GM23338 (cell line): ENCODE measurements around the gene LAMB3. TPM values are rescaled to one million over a fixed set of nuclear protein-coding genes. Genes with fewer than 3 reads are reported as not detected.

Experiments used
- ATAC-seq: fragments of 200-7000 bp; cut with Tn5 transposase; 3 replicates; pipeline ENCODE4 v1.9.1; 2020
- DNase-seq: peaks from one replicate; pipeline ENCODE4 v3.0.0-alpha.2; 2015; ENCODE audit warnings: low spot score
- H2AFZ ChIP-seq: fragments of 200-600 bp; sonication (generic); 2 replicates; pipeline ENCODE4 v1.8.0; 2016; ENCODE audit warnings: antibody characterized with exemption, mild to moderate bottlenecking, moderate library complexity
- H3F3A ChIP-seq: fragments of 200-600 bp; sonication (generic); replicated peaks from 2 replicates; pipeline ENCODE4 v1.8.0; 2017; ENCODE audit warnings: antibody characterized with exemption, mixed run types, low read depth
- H3K27ac ChIP-seq: fragments of 200-600 bp; sonication (generic); 2 replicates; pipeline ENCODE4 v1.6.1; 2016; ENCODE audit warnings: low read depth
- H3K27me3 ChIP-seq: fragments of 200-600 bp; sonication (generic); 2 replicates; pipeline ENCODE4 v1.8.0; 2016; ENCODE audit warnings: mild to moderate bottlenecking, mixed run types, moderate library complexity; ENCODE audit not compliant: insufficient read depth
- H3K36me3 ChIP-seq: fragments of 200-600 bp; sonication (generic); 2 replicates; pipeline ENCODE4 v1.8.0; 2016; ENCODE audit warnings: mild to moderate bottlenecking; ENCODE audit not compliant: insufficient read depth
- H3K4me1 ChIP-seq: fragments of 200-600 bp; sonication (generic); 2 replicates; pipeline ENCODE4 v1.8.0; 2016; ENCODE audit warnings: mild to moderate bottlenecking, moderate library complexity; ENCODE audit not compliant: insufficient read depth
- H3K4me2 ChIP-seq: fragments of 200-600 bp; sonication (generic); 2 replicates; pipeline ENCODE4 v1.7.1; 2017; ENCODE audit warnings: mixed run types
- H3K4me3 ChIP-seq: fragments of 200-600 bp; sonication (generic); 2 replicates; pipeline ENCODE4 v1.6.1; 2016; ENCODE audit warnings: mixed run types
- H3K79me2 ChIP-seq: fragments of 200-600 bp; sonication (generic); replicated peaks from 2 replicates; pipeline ENCODE4 v1.8.0; 2017; ENCODE audit warnings: mild to moderate bottlenecking; ENCODE audit not compliant: insufficient read depth
- H3K9me2 ChIP-seq: fragments of 200-600 bp; sonication (generic); 2 replicates; pipeline ENCODE4 v1.8.0; 2017; ENCODE audit not compliant: insufficient read depth
- H4K20me1 ChIP-seq: fragments of 200-600 bp; sonication (generic); replicated peaks from 2 replicates; pipeline ENCODE4 v1.8.0; 2017; ENCODE audit warnings: mild to moderate bottlenecking; ENCODE audit not compliant: insufficient read depth
- H3K27ac Mint-ChIP-seq: 2 replicates; pipeline ENCODE4 v1.8.0; 2020; ENCODE audit warnings: inconsistent platforms, mild to moderate bottlenecking, moderate library complexity, mixed read lengths
- H3K27me3 Mint-ChIP-seq: 3 replicates; pipeline ENCODE4 v1.8.0; 2022; ENCODE audit warnings: low read depth, mild to moderate bottlenecking, moderate library complexity, mixed read lengths, inconsistent platforms; ENCODE audit not compliant: insufficient read depth, poor library complexity
- H3K36me3 Mint-ChIP-seq: 3 replicates; pipeline ENCODE4 v1.8.0; 2021; ENCODE audit warnings: low read depth, mild to moderate bottlenecking, inconsistent platforms, moderate library complexity, mixed read lengths
- H3K4me1 Mint-ChIP-seq: 3 replicates; pipeline ENCODE4 v1.8.0; 2020; ENCODE audit warnings: mild to moderate bottlenecking, inconsistent platforms, mixed read lengths
- H3K4me3 Mint-ChIP-seq: 3 replicates; pipeline ENCODE4 v1.8.0; 2021; ENCODE audit warnings: moderate library complexity, mild to moderate bottlenecking, inconsistent platforms, mixed read lengths
- H3K9me3 Mint-ChIP-seq: 3 replicates; pipeline ENCODE4 v1.8.0; 2020; ENCODE audit warnings: moderate library complexity, mild to moderate bottlenecking, inconsistent platforms, mixed read lengths
- CREB1 ChIP-seq: fragments of 250-450 bp; sonication (Bioruptor Pico); IDR thresholded peaks from 2 replicates; pipeline ENCODE4 v1.5.0; 2020; ENCODE audit warnings: low read depth, mild to moderate bottlenecking, moderate library complexity
- CTCF ChIP-seq, 2 experiments: fragments of 200-600 bp in 1 of 2; sonication (generic) in 1 of 2; conservative IDR thresholded peaks; 2 replicates each; pipeline versions ENCODE4 v1.5.1 to v1.6.1; 2016 to 2017; ENCODE audit warnings: antibody characterized with exemption in 2 of 2, low read depth in 2 of 2, mild to moderate bottlenecking in 2 of 2, moderate library complexity in 1 of 2
- ETS1 ChIP-seq: IDR thresholded peaks from 2 replicates; pipeline ENCODE4 v1.6.1; 2016; ENCODE audit warnings: antibody characterized with exemption
- EZH2 ChIP-seq: fragments of 200-600 bp; sonication (generic); IDR thresholded peaks from one replicate; pipeline ENCODE4 v1.8.0; 2017; ENCODE audit warnings: antibody characterized with exemption, mild to moderate bottlenecking, low read depth; ENCODE audit not compliant: unreplicated experiment
- EZH2phosphoT487 ChIP-seq: fragments of 200-600 bp; sonication (generic); IDR thresholded peaks from one replicate; pipeline ENCODE4 v1.8.1; 2018; ENCODE audit warnings: antibody characterized with exemption; ENCODE audit not compliant: unreplicated experiment
- JUNB ChIP-seq: IDR thresholded peaks from one replicate; pipeline ENCODE4 v1.6.1; 2016; ENCODE audit warnings: antibody characterized with exemption; ENCODE audit not compliant: unreplicated experiment
- NANOG ChIP-seq: IDR thresholded peaks from 2 replicates; pipeline ENCODE4 v1.6.1; 2016; ENCODE audit warnings: antibody characterized with exemption, borderline replicate concordance
- POLR2AphosphoS5 ChIP-seq: IDR thresholded peaks from 2 replicates; pipeline ENCODE4 v1.6.1; 2016; ENCODE audit warnings: antibody characterized with exemption, low read depth
- REST ChIP-seq: IDR thresholded peaks from one replicate; pipeline ENCODE4 v1.6.1; 2018; ENCODE audit warnings: antibody characterized with exemption; ENCODE audit not compliant: unreplicated experiment
- STAT1 ChIP-seq: IDR thresholded peaks from one replicate; pipeline ENCODE4 v1.6.1; 2016; ENCODE audit warnings: antibody characterized with exemption; ENCODE audit not compliant: unreplicated experiment
- ZNF114 ChIP-seq: fragments of 250-450 bp; sonication (Bioruptor Pico); IDR thresholded peaks from 2 replicates; pipeline ENCODE4 v1.5.0; 2020; ENCODE audit warnings: mild to moderate bottlenecking, moderate library complexity
- ZNF331 ChIP-seq: fragments of 250-450 bp; sonication (Bioruptor Pico); IDR thresholded peaks from 2 replicates; pipeline ENCODE4 v1.5.0; 2020; ENCODE audit warnings: low read depth, mild to moderate bottlenecking, moderate library complexity
- polyA plus RNA-seq: library from polyadenylated mRNA; unstranded; fragments of >200 nt; fragmentation: Nextera tagmentation; extraction: Ambion mirVana; gene quantifications from 2 replicates; pipeline ENCODE4 v1.2.1, GENCODE V29; 2016
- total RNA-seq: library from RNA; depleted of rRNA; stranded (reverse); fragments of >200 nt; shearing (Covaris generic); gene quantifications from 2 replicates; pipeline ENCODE4 v1.2.3, GENCODE V29; 2014
- TF ChIP-seq, protein P1 (sequence below): fragments of 250-450 bp; sonication (Bioruptor Pico); IDR thresholded peaks from 2 replicates; pipeline ENCODE4 v1.5.0; 2020; ENCODE audit warnings: mild to moderate bottlenecking, moderate library complexity

The LAMB3 gene
- total and polyA plus RNA-seq, 2 experiments from 2014 or later: 0.05 to 0.52 TPM

GRCh38 chr1:209657140-209657879 lies 5.1 kb upstream of the LAMB3 start:
- H3K27ac ChIP-seq: no peak overlapping the region
- Mint-ChIP-seq H3K27me3 (peaks cover 8% of the 10 kb centered on the region), H3K36me3 (no peaks in the 10 kb centered on the region), H3K4me1 (peaks cover 26% of the 10 kb centered on the region), H3K9me3 (no peaks in the 10 kb centered on the region), H3K4me3 (no peak overlapping the region), H3K27ac (no peak overlapping the region)
- H3K4me3 ChIP-seq: no peak overlapping the region
- no peak for DNase-seq
- H3K4me2 ChIP-seq: no peak overlapping the region
- no peaks in the 10 kb centered on the region for H3K27me3 ChIP-seq
- H3K4me1 ChIP-seq: peaks cover 7% of the 10 kb centered on the region
- no peaks in the 10 kb centered on the region for H3K36me3 ChIP-seq
- H2AFZ ChIP-seq: no peak overlapping the region
- H3K79me2 ChIP-seq: no peaks in the 10 kb centered on the region
- no peaks in the 10 kb centered on the region; the same call in 1 of the 2 replicates for H3K9me2 ChIP-seq
- TF ChIP-seq EZH2 (no peak), ZNF114 (CRISPR knock-in tag) (no peak), POLR2AphosphoS5 (no peak), JUNB (no peak), NANOG (no peak), CTCF (conservative IDR thresholded peaks at IDR 0.05; ENCODE audit: low read depth in 2 of 2) (no peak), EZH2phosphoT487 (no peak), REST (no peak), ETS1 (no peak), STAT1 (no peak), CREB1 (CRISPR knock-in tag) (no peak), ZNF331 (CRISPR knock-in tag) (no peak)
- TF ChIP-seq, protein P1, sequence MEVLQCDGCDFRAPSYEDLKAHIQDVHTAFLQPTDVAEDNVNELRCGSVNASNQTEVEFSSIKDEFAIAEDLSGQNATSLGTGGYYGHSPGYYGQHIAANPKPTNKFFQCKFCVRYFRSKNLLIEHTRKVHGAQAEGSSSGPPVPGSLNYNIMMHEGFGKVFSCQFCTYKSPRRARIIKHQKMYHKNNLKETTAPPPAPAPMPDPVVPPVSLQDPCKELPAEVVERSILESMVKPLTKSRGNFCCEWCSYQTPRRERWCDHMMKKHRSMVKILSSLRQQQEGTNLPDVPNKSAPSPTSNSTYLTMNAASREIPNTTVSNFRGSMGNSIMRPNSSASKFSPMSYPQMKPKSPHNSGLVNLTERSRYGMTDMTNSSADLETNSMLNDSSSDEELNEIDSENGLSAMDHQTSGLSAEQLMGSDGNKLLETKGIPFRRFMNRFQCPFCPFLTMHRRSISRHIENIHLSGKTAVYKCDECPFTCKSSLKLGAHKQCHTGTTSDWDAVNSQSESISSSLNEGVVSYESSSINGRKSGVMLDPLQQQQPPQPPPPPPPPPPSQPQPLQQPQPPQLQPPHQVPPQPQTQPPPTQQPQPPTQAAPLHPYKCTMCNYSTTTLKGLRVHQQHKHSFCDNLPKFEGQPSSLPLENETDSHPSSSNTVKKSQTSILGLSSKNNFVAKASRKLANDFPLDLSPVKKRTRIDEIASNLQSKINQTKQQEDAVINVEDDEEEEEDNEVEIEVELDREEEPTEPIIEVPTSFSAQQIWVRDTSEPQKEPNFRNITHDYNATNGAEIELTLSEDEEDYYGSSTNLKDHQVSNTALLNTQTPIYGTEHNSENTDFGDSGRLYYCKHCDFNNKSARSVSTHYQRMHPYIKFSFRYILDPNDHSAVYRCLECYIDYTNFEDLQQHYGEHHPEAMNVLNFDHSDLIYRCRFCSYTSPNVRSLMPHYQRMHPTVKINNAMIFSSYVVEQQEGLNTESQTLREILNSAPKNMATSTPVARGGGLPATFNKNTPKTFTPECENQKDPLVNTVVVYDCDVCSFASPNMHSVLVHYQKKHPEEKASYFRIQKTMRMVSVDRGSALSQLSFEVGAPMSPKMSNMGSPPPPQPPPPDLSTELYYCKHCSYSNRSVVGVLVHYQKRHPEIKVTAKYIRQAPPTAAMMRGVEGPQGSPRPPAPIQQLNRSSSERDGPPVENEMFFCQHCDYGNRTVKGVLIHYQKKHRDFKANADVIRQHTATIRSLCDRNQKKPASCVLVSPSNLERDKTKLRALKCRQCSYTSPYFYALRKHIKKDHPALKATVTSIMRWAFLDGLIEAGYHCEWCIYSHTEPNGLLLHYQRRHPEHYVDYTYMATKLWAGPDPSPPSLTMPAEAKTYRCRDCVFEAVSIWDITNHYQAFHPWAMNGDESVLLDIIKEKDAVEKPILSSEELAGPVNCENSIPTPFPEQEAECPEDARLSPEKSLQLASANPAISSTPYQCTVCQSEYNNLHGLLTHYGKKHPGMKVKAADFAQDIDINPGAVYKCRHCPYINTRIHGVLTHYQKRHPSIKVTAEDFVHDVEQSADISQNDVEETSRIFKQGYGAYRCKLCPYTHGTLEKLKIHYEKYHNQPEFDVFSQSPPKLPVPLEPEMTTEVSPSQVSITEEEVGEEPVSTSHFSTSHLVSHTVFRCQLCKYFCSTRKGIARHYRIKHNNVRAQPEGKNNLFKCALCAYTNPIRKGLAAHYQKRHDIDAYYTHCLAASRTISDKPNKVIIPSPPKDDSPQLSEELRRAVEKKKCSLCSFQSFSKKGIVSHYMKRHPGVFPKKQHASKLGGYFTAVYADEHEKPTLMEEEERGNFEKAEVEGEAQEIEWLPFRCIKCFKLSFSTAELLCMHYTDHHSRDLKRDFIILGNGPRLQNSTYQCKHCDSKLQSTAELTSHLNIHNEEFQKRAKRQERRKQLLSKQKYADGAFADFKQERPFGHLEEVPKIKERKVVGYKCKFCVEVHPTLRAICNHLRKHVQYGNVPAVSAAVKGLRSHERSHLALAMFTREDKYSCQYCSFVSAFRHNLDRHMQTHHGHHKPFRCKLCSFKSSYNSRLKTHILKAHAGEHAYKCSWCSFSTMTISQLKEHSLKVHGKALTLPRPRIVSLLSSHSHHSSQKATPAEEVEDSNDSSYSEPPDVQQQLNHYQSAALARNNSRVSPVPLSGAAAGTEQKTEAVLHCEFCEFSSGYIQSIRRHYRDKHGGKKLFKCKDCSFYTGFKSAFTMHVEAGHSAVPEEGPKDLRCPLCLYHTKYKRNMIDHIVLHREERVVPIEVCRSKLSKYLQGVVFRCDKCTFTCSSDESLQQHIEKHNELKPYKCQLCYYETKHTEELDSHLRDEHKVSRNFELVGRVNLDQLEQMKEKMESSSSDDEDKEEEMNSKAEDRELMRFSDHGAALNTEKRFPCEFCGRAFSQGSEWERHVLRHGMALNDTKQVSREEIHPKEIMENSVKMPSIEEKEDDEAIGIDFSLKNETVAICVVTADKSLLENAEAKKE: no peak
- no peaks in the 10 kb centered on the region for H4K20me1 ChIP-seq
- no peaks in the 10 kb centered on the region for H3F3A ChIP-seq
- no peak for ATAC-seq
